ENCODE measurements around the gene BCDIN3D.

Gene BCDIN3D

DNA sequence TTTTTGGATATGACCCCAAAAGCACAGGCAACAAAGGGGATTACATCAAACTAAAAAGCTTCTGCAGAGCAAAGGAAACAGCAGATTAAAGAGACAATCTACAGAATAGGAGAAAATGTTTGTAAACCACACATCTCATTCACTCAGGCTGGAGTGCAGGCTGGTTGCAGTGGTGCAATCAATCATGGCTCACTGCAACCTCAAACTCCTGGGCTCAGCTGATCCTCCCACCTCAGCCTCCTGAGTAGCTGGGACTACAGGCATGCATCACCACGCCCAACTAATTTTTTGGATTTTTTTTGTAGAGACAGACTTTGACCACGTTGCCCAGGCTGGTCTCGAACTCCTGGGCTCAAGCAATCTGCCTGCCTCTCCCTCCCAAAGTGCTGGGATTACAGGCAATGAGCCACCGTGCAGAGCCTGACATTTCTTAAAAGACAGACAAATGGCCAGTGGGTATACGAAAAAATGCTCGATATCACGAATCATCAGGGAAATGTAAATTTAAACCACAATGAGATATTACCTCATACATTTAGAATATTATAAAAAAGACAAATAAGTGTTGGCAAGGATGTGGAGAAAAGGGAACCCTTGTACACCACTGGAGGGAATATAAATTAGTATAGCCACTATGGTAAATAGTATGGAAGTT, 24.5 kb downstream of the BCDIN3D start:
- DNase-seq = no peak

DNA sequence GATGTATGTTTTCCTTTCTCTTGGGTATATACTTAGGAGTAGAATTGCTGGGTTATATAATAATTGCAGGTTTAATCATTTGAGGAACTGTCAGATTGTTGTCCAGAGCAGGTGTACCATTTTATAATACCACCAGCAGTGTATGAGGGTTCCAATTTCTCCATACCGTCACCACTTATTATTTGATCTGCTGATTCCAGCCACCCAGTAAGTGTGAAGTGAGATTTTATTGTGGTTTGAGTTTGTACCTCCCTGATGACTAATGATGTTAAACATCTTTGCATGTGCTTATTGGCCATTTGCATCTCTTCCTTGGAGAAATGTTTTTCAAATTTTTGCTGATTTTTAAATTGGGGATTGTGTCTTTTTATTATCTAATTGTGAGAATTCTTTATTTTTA, 29.8 kb downstream of the BCDIN3D start:
- DNase-seq = no peak

DNA sequence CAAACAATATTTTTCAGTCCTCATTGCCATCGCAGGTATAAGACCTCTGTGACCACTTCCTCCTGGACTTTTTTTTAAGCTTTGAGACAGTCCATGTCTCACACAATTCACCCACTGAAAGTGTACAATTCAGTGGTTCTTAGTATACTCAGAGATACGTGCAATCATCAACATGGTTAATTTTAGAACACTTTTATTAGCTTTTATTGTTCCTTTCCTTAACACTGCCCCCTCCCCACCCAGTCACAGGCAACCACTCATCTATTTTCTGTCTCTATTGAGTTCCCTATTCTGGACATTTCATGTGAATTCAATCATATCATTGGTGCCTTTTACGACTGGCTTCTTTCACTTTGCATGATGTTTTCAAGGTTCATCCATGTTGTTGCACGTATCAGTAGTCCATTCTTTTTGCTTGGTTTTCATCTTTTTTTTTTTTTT, 30.9 kb downstream of the BCDIN3D start:
- no peak for DNase-seq

DNA sequence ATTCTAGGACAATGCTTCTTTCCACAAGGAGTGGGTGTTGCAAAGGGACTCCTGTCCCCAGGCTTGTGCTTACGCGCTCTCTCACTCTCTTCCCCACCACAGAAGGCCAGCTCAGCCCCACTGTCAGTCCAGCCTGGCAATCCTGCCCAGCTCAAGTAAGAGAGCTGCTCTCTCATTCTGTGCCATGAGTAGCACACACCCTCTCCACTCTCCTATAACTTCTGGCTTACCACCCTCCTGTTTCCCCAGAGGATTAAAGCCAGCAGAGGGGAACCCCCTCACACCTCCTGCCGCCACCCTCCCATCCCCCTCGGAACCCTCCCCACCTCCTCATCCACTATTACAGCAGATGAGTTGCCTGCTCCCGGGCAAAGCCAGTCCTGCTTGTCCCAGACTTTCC, 31.8 kb downstream of the BCDIN3D start:
- DNase-seq = no peak

DNA sequence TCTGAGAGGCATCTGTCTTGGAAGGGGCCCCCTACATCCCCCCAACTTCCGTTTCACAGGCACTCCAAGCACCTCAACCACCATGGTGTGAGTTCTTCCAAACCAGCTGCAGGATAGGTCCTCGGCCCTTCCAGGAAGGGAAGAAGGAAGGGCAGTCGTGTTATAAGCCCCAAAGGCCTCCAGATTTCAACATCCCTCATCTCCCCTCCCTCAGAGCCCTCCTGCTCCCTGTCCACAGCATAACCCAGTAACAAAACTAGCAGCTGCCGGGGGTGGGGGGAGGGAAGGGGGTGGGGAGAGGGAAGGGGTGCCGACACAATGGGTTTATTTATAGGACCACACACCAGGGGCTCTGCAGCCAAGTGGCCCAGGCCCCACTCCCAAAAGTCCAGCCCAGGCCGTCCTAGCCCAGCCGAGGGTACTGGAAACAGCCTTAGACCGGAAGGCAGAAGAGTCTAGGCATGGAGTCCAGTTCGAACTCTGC, 33.0 kb downstream of the BCDIN3D start:
- no peak for DNase-seq

DNA sequence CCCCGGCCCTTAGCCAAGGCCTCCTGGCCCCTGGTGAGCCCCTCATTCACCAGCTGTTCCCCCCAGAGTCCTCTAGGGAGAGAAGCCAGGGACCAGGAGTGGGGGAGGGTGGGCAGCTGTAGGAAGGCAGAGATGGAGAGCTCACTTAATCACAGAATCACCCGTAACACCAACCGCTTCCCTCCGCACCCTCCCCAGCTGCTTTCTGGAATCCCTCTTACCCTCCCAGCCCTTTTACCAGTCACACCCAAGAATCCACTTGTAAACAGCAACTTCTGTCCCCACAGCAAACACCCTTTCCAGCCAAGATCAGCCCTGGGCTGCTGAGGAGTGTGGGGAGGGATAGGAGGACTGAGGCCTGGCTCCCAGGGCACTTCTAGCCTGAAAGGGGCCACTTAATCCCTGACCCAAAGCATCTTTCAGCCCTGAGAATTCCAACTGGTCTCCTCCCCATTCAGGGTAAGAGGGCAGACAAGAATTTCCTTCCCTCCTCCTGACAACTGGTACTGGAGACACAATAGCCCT, 33.5 kb downstream of the BCDIN3D start:
- no peak for DNase-seq

DNA sequence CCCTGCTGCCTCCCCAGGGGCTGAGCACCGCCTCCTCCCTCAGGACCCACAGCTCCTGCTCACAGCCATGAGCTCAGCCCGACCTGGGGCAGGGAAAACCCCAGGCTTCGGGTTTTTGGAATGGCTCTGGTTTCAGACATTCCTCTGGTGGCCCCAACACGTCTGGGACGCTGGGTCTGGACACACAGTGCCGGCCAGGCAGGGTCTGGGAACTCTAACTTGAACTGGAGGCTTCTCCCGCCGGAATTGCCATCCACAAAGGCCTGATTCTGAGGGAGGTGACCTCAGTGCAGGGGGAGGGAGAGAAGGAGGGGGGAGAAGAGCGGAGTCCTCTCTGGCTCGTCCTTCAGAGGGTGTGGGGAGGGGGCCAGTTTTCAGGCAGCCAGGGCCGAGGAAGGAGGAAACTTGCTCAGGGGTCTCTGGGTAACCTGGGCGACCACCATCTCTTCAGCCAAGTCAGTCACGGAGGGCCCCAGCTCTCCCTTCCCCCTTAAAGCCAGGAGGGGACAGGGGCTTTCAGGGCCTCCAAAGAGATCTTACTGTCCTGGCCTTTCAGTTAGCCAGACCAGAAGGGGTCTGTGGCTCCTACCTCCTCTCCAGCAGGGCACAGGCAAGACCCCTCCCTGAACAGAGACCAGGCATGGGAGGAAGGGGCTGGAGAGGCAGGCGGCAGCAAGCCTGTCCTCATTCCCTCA, 34.1 kb downstream of the BCDIN3D start:
- no peak for DNase-seq

DNA sequence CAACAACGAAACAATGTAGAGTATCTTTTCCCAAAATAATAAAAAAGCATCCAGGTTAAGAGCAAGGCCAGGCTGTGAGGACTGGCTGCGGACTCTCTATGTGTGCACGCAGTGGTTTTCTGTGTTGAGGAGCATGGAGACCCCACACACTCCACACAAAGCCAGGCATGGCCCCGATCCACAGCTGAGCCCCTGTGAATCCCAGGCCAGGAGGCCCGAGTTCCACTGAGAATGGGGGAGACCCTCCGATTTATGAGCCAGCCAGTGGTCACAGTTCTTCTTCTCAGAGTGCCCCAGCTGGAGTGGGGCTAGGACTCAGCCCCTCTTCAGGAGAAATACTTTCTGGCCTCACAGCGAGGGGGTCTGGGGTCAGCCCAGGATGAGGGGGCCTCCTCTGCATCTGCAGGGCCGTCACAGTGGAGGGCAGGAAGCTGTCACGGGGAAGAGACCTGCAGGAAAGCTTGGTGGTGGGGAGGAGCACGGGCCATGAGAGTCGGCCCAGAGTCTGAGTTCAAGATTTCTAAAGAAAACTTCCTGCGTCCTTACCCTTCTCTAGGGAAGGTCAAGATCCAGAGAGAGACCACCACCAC, 34.8 kb downstream of the BCDIN3D start:
- DNase-seq = no peak

DNA sequence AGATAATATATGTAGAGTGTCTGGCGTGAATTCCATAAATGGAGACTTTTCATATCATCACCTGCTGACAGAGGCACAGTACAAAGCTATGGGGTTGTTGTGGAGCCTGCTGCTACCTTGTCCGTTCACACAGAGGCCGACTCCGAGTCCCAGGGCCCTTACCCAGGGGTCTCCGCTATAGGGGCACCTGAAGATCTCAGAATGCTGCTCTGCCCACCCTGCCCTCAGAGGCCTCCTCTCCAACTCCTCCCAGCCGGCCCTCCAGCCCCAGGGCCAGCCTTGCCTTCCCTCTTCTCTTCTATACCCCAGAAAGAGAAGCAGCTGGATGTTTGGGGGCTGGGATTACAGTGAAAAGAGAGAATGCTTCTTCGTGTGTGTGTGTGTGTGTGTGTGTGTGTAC, 36.0 kb downstream of the BCDIN3D start:
- no peak for DNase-seq

DNA sequence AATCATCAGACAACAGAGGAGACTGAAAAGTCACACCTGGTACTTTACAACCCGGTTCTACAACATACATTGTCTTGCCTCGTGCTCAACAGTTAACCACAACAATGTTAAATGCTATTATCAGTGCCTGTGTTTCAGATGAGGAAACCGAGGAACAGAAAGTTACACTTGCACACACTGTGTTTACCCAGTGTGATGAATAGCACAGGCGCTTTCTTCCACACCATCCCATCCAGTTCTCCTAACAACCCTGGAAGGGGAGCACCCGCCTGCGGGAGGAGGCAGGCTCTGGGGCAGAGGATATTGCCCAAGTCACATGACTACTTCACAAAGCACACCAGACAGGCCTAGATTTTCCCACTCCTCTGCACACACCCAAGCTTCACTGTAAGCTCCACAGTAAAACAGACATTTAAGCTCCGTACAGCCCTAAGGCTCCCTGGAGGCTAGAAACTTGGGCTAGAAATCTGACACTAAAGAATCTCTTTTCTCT, 36.5 kb downstream of the BCDIN3D start:
- DNase-seq = no peak

DNA sequence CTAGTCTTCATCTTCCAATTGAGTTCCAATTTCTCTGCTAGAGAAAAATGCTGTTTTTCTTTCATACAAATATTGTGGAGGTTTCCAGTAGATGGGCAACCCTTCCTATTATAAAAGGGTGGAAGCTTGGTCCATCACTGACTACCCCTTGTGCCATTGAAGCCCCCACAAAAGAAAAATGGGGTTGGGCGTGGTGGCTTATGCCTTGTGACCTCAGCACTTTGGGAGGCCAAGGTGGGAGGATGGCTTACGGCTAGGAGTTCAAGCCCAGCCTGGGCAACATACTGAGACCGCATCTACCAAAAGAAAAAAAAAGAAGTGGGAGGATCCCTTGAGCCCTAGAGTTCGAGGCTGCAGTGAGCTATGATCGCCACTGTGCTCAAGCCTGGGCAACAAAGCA, 37.5 kb downstream of the BCDIN3D start:
- DNase-seq = no peak

DNA sequence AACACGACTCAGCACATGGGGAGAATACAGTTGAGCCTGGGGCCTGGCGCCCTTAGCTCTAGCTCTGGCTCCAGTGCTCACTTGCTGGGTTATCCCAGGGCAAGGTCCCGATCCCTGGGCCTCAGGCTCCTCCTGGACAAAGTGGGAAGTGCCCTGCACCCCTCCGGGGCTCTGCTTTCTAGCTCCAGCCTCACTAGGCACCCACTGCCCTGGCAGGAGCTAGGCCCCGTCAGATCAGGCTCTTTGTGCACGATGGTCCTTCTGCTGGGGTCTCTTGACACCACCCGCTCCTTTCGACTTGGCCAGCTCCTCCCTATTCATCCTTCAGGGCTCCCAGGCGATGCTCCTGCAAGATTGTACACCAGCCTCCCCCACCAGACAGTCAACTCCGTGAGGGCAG, 38.1 kb downstream of the BCDIN3D start:
- no peak for DNase-seq

DNA sequence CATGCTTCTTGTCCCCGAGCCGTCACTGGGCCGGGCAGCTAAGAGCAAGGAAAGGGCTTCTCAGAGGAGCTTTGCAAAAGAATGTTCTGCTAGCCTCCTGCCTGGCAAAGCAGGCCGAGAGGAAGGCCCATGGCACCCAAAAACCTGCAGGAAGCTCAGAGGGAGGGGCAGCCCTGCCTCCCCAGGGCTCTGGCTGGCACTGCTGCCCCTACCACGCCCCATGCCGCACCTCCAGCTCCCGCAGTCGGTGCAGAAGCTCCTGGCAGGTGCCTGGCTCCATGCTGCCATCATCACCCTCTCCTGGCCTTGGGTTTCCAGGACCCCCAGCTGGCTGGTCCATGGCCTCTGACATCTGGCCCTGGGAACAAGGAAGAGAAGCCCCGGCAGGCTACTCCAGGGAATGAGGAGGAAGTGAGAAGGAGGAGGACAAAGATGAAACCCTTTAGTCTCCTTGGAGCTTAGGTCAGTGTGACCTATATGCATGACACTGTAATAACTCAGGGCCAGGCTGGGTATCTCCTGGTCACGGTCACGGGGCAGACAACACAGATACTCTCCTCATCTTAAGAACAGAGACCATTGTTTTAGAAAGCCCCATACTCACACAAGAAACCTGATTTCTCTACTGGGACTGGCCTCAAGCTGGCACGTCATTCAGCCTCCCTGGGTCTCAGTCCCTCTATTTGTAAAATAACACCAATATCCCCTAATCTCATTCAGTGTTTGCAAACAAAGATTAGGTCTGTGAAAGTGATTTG, 39.0 kb downstream of the BCDIN3D start:
- DNase-seq = no peak

DNA sequence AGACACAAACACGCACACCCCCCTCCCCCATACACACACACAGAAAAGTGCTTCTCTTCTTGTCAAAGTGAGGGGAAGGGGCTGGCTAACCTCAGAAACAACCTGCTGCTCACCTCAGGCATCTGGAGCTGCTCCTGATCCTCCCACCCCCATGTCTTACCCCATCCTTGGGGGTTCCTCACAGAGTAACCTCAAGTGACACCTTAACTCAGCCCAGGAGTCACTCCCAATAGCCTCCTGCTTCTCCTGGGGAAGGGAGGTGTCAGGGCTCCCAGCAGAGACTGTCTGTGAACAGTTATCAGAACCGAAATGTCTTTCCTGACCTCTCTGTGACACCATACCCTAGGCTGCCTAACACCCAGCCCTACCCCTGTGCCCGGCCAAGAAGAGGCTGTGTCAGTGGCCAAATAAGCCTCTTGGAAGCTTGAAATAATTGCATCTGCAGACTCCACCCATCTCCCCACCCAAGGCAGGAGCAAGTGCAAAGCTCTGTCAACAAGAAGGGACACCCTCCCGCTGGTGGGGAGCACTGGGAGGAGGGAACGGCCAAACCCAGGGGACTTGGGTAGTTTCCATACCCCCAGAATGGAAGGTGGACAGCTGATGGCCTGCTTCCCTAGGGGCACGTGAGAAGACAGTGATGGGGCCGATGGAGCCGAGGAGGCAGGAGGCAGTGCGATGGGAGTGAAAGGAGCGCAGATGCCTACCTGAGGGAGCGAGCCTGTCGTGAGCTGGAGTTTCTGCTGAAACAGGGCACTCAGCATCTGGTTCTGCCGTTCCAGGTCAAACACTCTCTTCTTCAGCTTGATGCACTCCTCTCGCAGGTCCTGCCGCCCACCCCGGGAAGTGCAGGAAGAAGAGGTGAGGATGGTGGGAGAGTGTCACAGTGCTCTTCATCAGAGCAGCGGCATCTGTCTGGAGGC, 41.5 kb downstream of the BCDIN3D start:
- DNase-seq = no peak

DNA sequence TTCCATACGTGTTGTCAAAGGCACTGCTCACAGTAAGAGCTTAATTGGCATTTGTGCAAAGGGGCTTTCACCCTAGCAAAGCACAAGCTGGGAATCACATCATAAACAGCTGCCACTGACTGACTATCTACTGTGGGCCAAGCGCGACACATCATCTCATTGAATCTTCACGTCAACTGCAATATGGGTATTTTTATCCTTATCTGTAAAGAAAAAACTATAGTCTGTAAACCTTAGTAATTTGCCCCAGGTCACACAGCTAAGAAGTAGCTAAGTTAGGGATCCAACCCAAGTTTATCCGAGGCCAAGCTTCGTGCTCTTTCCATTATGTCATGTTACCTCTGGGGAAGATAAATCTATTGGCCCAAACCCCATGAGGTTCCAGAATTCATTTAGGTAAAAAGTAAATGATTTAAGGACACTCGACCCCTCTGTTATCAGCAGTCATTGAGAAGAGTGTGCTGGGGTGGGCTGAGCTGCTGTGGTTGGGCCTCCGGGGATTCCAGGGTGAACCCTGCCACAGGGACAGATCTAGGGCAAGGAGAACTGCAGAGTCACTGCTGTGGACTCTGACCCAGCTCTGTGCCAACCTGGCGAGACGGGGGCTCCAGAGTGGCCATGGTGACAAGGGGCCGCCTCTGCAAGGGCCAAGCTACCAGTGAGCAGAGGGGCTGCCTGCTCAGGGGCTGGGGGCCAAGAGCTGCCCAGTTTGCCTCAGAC, 42.3 kb downstream of the BCDIN3D start:
- DNase-seq = no peak

DNA sequence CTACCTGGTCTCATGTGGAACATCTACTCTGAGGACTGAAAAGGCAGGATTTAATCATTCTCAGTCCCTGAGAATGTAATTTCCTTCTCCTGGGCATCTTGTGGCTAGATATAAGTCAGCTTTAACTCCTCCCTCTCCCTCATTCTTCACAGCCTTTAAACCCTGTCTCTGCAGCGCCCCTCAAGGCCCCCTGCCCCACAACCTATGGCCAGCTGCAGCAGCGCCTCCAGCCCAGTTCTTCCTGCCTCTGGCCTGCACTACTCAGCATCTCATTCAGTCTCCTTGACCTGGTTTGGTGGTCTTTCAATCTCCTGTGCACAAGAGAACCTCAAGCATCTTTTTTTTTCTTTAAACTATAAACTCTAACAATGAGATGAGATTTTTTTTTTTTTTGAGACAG, 44.0 kb downstream of the BCDIN3D start:
- DNase-seq = no peak

DNA sequence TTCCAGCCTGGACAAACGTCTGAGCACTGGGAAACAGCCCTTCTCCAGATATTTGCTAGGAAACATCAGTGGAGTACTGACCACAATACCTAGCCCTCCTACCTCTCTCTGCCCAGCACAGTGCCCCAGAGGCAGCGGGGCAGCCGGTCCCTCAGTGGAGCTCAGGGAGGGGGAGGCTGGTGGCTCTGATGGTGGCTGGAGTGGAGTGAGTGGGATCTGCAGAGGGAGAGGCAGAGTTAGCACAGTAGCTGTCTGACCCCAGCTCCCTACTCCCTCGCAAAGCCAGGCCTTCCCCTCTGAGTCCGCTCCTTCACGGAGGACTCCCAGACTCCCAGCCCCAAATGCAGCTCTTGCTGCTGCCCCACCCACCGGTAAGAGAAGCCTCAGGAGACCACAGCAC, 44.7 kb downstream of the BCDIN3D start:
- no peak for DNase-seq

DNA sequence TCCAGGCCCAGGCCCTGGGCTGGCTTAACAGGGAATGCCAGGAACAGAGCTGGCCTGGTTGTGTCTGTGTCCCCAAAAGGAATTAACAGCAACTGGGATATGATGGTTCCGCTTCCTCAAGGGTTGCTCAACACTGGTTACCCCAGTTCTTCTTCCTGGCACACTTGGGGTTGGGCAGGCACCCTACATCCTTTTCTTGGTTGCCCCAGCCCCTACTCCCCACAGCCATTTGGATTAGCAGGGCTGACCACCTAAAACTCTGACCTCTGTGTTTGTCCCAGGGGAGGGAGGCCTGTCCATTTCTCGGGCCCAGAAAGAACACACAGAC, 45.5 kb downstream of the BCDIN3D start:
- no peak for DNase-seq

DNA sequence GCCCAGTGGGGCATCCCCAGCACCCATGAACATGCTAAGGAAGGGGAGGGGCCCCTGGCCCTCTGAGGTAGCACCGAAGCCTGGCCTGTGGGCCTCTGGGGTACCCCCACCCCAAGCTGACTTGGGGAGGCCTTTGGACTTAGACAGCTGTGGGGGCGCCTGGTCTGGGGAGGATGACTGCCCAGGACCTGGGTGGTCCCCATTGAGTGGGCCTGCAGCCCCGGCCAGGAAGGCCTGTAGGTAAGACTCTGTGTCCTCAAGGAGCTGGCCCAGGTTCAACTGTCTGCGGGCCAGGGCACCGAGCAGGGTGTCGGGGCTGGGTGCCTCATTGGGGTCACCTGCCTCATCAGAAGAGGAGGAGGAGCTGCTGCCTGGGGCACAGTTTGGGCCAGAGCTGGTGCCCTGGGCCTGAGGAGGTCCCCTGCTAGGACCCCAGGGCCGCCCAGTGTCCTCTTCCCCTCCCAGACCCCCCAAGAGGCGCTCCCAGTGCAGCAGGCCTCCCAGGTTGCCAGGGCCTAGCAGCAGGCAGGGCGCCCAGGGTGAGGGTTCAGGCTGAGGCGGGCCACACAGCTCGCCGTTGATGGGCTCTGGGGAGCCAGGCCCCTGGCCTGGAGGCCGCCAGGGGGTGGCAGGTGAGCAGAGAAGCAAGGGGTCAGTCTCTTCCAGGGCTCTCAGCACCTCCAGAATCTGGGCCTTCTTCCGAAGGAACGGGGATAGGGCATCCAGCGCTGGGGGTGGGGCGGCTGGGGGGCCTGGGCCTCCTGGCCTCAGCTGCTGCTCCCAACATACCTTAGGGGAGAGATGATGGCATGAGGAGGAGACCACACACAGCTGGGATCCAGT, 46.1 kb downstream of the BCDIN3D start:
- DNase-seq = no peak

DNA sequence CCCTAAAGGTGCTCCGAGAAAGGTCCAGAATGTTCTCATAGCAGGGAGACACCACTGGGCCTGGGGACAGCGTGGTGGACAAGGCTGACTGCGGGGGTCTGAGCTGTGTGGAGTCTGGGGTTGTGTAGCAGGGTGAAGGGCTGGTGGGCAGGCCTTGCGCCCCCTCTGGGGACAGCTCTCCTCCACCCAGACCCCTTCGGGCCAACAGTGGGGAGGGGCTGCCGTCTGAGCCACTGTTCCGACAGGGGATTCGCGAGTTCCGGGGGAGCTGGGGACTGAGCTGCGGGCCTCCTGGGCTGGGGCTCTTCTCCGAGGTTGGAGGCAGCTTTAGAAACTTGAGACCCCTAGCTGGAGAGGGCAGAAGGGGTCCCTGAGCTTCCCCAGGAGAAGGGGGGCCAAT, 46.8 kb downstream of the BCDIN3D start:
- no peak for DNase-seq

Data from NCI-H1048 (cell line).